Tibial nerve (tissue), 4 donors: Measurements from ENCODE around the gene SEC14L5. TPM values are rescaled to one million over a fixed set of nuclear protein-coding genes. Genes with fewer than 3 reads are reported as not detected.
A peak's percentile ranks its signal among the peaks of the same experiment; 100 is the strongest.

Source experiments
- DNase-seq, 2 donors: peaks; one replicate each; pipeline ENCODE4 v3.0.0-alpha.2; 2019; ENCODE audit warnings: low spot score in 2 of 2
- H3K27ac ChIP-seq, 4 donors: fragments of 200-600 bp; sonication (generic) in 3 of 4; one replicate each; pipeline ENCODE4 v1.5.1; 2017 to 2019; ENCODE audit warnings: mild to moderate bottlenecking in 1 of 4
- H3K27me3 ChIP-seq, 2 donors: fragments of 200-600 bp; sonication (generic) in 1 of 2; one replicate each; pipeline versions ENCODE4 v1.5.1 to v1.6.0; 2017 to 2019
- H3K36me3 ChIP-seq, 3 donors: fragments of 200-600 bp; sonication (generic); one replicate each; pipeline ENCODE4 v1.5.1; 2018 to 2019
- H3K4me1 ChIP-seq, 4 donors: fragments of 200-600 bp; sonication (generic) in 3 of 4; one replicate each; pipeline ENCODE4 v1.5.1; 2017 to 2019
- H3K4me3 ChIP-seq, 4 donors: fragments of 200-600 bp; sonication (generic) in 3 of 4; one replicate each; pipeline ENCODE4 v1.5.1; 2017 to 2019; ENCODE audit warnings: mild to moderate bottlenecking in 1 of 4, moderate library complexity in 1 of 4
- H3K9me3 ChIP-seq, 4 donors: fragments of 200-600 bp; sonication (generic) in 3 of 4; one replicate each; pipeline ENCODE4 v1.5.1; 2017 to 2019
- EP300 ChIP-seq, 2 donors: sonication (generic); formaldehyde crosslinking; IDR thresholded peaks; one replicate each; pipeline ENCODE4 v1.6.1; 2017; ENCODE audit warnings: antibody characterized with exemption in 2 of 2, mild to moderate bottlenecking in 1 of 2
- POLR2A ChIP-seq, 2 donors: fragments of 450-650 bp; IDR thresholded peaks; one replicate each; pipeline ENCODE4 v1.6.1; 2017; ENCODE audit warnings: antibody characterized with exemption in 2 of 2, mild to moderate bottlenecking in 2 of 2, moderate library complexity in 2 of 2
- WGBS, 2 donors: methylation state at CpG; one replicate each; pipeline ENCODE4 v1.1.5; 2018; 5-methylcytosine and 5-hydroxymethylcytosine counted together
- total RNA-seq, 4 donors: library from RNA; depleted of rRNA; stranded (reverse); fragments of >200 nt; gene quantifications; one replicate each; pipeline ENCODE4 v1.1.0, GENCODE V29; 2016
- TF ChIP-seq, protein P1 (sequence below), 5 experiments: fragments of 200-600 bp in 3 of 5; fragments of 450-650 bp in 2 of 5; sonication (generic) in 3 of 5; IDR thresholded peaks; one replicate each; pipeline ENCODE4 v1.5.1; 2016 to 2019; ENCODE audit warnings: antibody characterized with exemption in 5 of 5, mild to moderate bottlenecking in 3 of 5, moderate library complexity in 2 of 5

The SEC14L5 gene
- total RNA-seq, 4 donors from 2014 or later: 12.0 to 29.0 (median 13.6) TPM

DNA sequence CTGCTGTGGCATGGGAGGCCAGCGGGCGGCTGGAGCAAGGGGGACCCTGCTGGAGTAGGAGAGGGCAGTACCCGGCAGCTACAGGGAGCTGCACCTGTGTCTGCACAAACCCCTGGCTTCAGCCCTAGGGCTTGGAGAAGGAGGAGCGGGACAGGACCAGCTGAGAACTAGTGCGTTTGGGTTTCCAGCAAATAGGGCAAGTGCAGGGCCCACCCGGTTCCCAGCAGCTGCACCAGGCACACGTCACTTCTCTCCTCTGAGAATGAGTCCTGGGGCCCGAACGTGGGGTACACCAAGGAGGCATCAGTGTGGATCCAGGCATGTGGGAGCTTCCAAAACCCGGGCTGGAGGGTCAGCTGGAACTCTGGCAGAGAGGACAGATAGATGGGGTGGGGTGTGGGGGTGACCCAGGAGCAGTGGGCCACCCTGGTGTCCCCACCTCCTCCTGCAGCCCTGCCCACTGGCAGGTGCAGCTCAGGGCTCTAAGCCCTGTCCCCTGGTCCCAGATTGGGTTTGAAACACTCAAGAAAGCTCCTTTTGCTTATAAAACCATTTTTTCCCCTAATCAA is 102.0 kb downstream of the SEC14L5 start:
- Histone ChIP-seq H3K27me3 (no peaks in the 10 kb centered on the region), H3K36me3 (peaks cover 0 to 4% (median 0%) of the 10 kb centered on the region in 3 donors), H3K4me3 (no peak overlapping the region), H3K9me3 (no peaks in the 10 kb centered on the region), H3K27ac (no peak overlapping the region), H3K4me1 (no peaks in the 10 kb centered on the region)
- TF ChIP-seq, protein P1, sequence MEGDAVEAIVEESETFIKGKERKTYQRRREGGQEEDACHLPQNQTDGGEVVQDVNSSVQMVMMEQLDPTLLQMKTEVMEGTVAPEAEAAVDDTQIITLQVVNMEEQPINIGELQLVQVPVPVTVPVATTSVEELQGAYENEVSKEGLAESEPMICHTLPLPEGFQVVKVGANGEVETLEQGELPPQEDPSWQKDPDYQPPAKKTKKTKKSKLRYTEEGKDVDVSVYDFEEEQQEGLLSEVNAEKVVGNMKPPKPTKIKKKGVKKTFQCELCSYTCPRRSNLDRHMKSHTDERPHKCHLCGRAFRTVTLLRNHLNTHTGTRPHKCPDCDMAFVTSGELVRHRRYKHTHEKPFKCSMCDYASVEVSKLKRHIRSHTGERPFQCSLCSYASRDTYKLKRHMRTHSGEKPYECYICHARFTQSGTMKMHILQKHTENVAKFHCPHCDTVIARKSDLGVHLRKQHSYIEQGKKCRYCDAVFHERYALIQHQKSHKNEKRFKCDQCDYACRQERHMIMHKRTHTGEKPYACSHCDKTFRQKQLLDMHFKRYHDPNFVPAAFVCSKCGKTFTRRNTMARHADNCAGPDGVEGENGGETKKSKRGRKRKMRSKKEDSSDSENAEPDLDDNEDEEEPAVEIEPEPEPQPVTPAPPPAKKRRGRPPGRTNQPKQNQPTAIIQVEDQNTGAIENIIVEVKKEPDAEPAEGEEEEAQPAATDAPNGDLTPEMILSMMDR (IDR thresholded peaks at IDR 0.05): no peak
- TF ChIP-seq EP300 (IDR thresholded peaks at IDR 0.05): no peak
- no peak for TF ChIP-seq POLR2A (IDR thresholded peaks at IDR 0.05)
- no peak for DNase-seq
- 68 to 76% methylated on average over 7 to 10 of the region's 10 CpGs for WGBS, 2 donors

DNA sequence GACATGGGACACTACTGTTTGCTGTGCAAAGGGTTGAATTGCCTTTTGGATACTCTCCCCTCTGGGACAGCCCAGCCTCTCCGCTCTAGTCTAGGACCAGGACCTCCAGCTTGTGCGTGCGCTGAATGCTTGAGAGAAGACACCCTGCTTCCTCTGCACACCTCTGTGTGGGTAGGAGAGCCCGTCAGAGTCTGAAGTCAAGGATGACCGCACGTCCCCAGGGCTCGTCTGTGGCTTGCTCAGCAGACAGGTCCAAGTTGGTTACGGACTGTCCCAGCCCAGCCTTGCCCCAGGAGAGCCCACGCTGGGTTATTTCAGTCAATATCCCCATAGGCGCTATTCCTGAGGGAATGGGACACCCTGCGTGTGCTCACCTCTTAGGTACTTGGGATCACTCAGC is 103.9 kb downstream of the SEC14L5 start:
- Histone ChIP-seq H3K4me3 (no peak overlapping the region), H3K27me3 (no peaks in the 10 kb centered on the region), H3K4me1 (no peaks in the 10 kb centered on the region), H3K36me3 (no peaks in the 10 kb centered on the region), H3K9me3 (no peaks in the 10 kb centered on the region), H3K27ac (no peak overlapping the region)
- TF ChIP-seq EP300 (IDR thresholded peaks at IDR 0.05) (no peak), POLR2A (IDR thresholded peaks at IDR 0.05) (no peak)
- TF ChIP-seq, protein P1 (IDR thresholded peaks at IDR 0.05): no peak
- WGBS, 2 donors: 71 to 80% methylated on average over 8 to 11 of the region's 11 CpGs
- no peak for DNase-seq

DNA sequence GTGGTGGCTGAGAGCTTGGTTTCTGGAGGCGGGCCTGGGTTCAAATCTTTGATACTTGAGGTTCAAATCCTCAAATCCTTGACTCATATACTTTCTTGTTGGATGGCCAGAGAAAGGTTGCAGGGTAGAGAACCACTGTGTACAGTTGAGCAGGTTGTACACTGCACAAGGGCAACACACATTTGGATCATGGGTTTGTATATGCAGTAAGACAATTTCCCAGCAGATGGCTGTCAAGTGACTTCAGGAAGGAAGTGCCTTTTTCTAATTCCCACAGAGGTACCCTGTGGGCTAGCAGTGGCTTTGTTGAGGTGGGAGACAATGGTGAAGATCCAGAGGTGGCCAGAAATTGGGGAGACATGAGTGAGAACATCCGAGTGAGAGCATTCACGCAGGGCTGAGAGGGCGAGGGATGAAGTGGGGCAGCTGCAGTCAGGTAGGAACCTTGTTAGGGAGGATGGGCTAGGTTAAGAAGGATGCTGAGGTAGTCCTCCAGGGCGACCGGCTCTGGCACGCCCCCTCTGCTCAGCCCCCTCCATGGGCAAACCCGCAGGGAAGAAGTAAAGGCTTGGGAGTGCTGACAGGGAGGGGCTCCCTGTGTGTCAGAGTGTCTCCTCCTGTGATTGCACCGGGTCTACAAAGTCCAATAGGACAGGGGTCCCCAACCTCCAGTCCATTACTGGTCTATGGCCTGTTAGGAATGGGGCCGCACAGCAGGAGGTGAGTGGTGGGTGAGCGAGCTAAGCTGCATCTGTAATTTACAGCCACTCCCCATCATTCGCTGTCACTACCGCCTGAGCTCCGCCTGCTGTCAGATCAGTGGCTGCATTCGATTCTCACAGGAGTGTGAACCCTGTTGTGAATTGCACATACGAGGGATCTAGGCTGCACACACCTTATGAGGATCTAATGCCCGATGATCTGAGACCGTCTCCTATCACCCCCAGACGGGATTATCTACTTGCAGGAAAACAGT is 104.9 kb downstream of the SEC14L5 start:
- WGBS, 2 donors: 72% methylated on average over 19 of the region's 19 CpGs

DNA sequence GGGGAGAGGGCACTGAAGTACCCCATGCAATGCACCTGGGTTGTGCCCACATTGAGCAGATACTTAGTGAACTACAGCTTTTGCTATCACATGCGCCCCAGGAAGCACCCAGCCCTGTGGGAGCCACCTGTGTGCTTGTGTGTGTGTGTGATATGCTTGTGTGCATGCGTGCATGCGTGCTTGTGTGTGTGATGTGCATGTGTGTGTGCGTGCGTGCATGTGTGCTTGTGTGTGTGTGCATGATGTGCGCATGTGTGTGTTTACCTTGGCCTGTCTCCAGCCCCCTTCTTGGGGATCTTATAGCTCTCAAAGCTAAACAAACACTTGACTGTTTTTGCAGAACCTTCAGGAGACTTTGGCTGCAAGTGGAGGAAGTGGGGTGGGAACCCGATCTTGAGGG is 106.8 kb downstream of the SEC14L5 start:
- no peaks in the 10 kb centered on the region for H3K9me3 ChIP-seq
- peak overlapping the region in 1 of 4 donors; percentile 6 for H3K4me3 ChIP-seq
- no peaks in the 10 kb centered on the region for H3K27me3 ChIP-seq
- no peaks in the 10 kb centered on the region for H3K4me1 ChIP-seq
- WGBS, 2 donors: 43 to 75% methylated on average over 7 of the region's 7 CpGs
- peak overlapping the region in 1 of 4 donors; percentile 77 for H3K27ac ChIP-seq
- no peak for DNase-seq
- H3K36me3 ChIP-seq: no peaks in the 10 kb centered on the region
- TF ChIP-seq, protein P1 (IDR thresholded peaks at IDR 0.05): no peak
- TF ChIP-seq POLR2A (IDR thresholded peaks at IDR 0.05) (no peak), EP300 (IDR thresholded peaks at IDR 0.05) (no peak)

More for the DNA sequence above, 104.9 kb downstream of the SEC14L5 start:
- H3K9me3 ChIP-seq: no peaks in the 10 kb centered on the region
- no peak for DNase-seq
- no peaks in the 10 kb centered on the region for H3K4me1 ChIP-seq
- no peak overlapping the region for H3K4me3 ChIP-seq
- H3K36me3 ChIP-seq: no peaks in the 10 kb centered on the region
- H3K27ac ChIP-seq: no peak overlapping the region
- TF ChIP-seq POLR2A (IDR thresholded peaks at IDR 0.05) (no peak), EP300 (IDR thresholded peaks at IDR 0.05) (no peak)
- TF ChIP-seq, protein P1 (IDR thresholded peaks at IDR 0.05): no peak
- H3K27me3 ChIP-seq: no peaks in the 10 kb centered on the region

DNA sequence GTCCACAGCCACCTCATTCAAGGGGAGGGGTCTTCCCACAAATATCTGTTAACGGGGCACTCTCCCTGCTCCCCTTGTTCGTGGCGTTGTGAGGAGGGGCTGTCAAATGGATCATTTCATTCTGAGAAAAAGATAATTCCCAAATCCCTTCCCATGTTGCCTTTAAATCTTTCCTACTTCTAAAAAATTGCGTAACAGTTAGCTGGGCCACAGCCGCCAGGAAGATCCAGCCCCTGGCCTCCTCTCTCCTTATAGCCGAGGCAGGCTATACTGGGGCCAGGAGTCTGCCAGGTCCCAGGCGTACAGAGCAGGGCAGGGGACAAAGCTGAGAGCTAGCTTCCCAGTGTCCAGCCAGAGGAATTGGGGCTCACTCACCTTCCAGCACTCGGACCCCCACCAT is 107.2 kb downstream of the SEC14L5 start:
- TF ChIP-seq, protein P1 (IDR thresholded peaks at IDR 0.05): no peak
- no peak for TF ChIP-seq POLR2A (IDR thresholded peaks at IDR 0.05)
- TF ChIP-seq EP300 (IDR thresholded peaks at IDR 0.05): no peak
- H3K27me3 ChIP-seq: no peaks in the 10 kb centered on the region
- no peaks in the 10 kb centered on the region for H3K4me1 ChIP-seq
- H3K4me3 ChIP-seq: peak overlapping the region in 1 of 4 donors; percentile 6
- no peak for DNase-seq
- H3K27ac ChIP-seq: peak overlapping the region in 3 of 4 donors; percentile 25 to 77 (median 45)
- H3K9me3 ChIP-seq: no peaks in the 10 kb centered on the region
- WGBS, 2 donors: 44 to 60% methylated on average over 8 of the region's 8 CpGs
- no peaks in the 10 kb centered on the region for H3K36me3 ChIP-seq
